Thoracic aorta (tissue), 2 donors: ENCODE data around the gene ZBTB42. TPM values are rescaled to one million over a fixed set of nuclear protein-coding genes. Genes with fewer than 3 reads are reported as not detected.

Experiments used
- ATAC-seq: fragments of 150-250 bp; one replicate; pipeline ENCODE4 v1.8.0; 2017; ENCODE audit warnings: low read depth; ENCODE audit not compliant: insufficient number of reproducible peaks, low FRiP score
- DNase-seq: peaks from one replicate; pipeline ENCODE4 v3.0.0-alpha.2; 2020; ENCODE audit warnings: low spot score
- H3K27ac ChIP-seq, 2 donors: fragments of 200-600 bp; sonication (generic); 1 replicate in 1 of 2; 2 replicates in 1 of 2; pipeline ENCODE4 v1.5.1; 2016; ENCODE audit warnings: mild to moderate bottlenecking in 2 of 2, moderate library complexity in 2 of 2
- H3K27me3 ChIP-seq: fragments of 200-600 bp; sonication (generic); replicated peaks from 2 replicates; pipeline ENCODE4 v1.6.0; 2016; ENCODE audit warnings: mild to moderate bottlenecking; ENCODE audit not compliant: insufficient read depth
- H3K36me3 ChIP-seq: fragments of 200-600 bp; sonication (generic); one replicate; pipeline ENCODE4 v1.5.1; 2016
- H3K4me1 ChIP-seq, 2 donors: fragments of 200-600 bp; sonication (generic); 1 replicate in 1 of 2; 2 replicates in 1 of 2; pipeline versions ENCODE4 v1.5.1 to v1.6.0; 2016; ENCODE audit warnings: low read depth in 2 of 2, mild to moderate bottlenecking in 1 of 2; ENCODE audit not compliant: control insufficient read depth in 1 of 2
- H3K4me3 ChIP-seq: fragments of 200-600 bp; sonication (generic); 2 replicates; pipeline ENCODE4 v1.5.1; 2016; ENCODE audit warnings: mild to moderate bottlenecking
- H3K9me3 ChIP-seq: fragments of 200-600 bp; sonication (generic); 2 replicates; pipeline ENCODE4 v1.5.1; 2016
- total RNA-seq, 2 donors: library from RNA; depleted of rRNA; stranded (reverse); fragments of >200 nt; gene quantifications; one replicate each; pipeline versions ENCODE4 v1.1.0 to v1.2.3, GENCODE V29; 2016
- TF ChIP-seq, protein P1 (sequence below): fragments of 200-600 bp; sonication (generic); IDR thresholded peaks from one replicate; pipeline ENCODE4 v1.5.1; 2019; ENCODE audit warnings: antibody characterized with exemption

ZBTB42 gene
- total RNA-seq, 2 donors from 2014 or later = 3.2 to 4.4 TPM

DNA sequence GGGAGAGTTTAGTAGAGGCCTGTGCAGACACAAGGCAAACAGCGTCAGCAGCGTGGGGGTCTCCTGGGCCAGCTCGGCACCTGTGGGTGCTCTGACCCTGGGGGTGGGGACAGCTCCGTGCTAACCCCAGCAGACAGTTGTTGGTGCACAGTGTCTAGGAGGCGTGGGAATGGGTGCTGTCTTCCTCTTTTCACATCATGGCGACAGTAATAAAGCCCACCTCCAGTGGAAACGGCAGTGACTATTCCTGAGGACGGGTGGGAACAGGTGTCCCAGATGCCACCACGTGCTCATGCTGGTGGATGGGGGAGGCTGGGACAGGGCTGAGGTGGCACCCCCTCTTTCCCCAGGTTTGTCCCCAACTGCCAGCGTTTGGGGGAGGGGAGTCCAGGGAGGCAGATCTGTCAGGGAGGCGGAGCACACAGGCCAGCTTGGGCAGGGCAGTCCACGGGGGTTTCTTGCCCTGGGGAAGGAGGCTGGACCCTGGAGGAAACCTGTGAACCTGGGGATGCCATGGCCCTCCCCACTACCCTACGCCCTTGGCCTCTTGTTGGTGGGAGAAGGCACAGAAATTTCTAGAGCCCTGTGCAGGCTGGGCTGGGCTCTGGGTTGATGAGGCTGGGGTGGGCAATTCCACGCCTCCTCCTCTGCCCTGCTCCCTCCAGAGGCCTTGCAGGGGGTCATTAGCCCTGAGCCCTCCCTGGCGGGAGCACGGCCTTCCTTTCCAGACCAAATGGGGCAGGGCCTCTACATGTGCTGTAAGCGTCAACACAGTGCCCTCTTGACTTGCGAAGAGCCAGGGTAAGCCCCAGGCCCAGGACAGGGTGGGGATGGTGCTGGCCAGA lies 3.8 kb downstream of the ZBTB42 start:
- H3K36me3 ChIP-seq = no peaks in the 10 kb centered on the region
- H3K27me3 ChIP-seq = no peaks in the 10 kb centered on the region
- DNase-seq = no peak
- no peak overlapping the region for H3K4me3 ChIP-seq
- H3K27ac ChIP-seq = no peak overlapping the region
- peaks cover 9 to 31% of the 10 kb centered on the region in 2 donors for H3K4me1 ChIP-seq
- no peaks in the 10 kb centered on the region for H3K9me3 ChIP-seq
- ATAC-seq = no peak
- TF ChIP-seq, protein P1, sequence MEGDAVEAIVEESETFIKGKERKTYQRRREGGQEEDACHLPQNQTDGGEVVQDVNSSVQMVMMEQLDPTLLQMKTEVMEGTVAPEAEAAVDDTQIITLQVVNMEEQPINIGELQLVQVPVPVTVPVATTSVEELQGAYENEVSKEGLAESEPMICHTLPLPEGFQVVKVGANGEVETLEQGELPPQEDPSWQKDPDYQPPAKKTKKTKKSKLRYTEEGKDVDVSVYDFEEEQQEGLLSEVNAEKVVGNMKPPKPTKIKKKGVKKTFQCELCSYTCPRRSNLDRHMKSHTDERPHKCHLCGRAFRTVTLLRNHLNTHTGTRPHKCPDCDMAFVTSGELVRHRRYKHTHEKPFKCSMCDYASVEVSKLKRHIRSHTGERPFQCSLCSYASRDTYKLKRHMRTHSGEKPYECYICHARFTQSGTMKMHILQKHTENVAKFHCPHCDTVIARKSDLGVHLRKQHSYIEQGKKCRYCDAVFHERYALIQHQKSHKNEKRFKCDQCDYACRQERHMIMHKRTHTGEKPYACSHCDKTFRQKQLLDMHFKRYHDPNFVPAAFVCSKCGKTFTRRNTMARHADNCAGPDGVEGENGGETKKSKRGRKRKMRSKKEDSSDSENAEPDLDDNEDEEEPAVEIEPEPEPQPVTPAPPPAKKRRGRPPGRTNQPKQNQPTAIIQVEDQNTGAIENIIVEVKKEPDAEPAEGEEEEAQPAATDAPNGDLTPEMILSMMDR = no peak

DNA sequence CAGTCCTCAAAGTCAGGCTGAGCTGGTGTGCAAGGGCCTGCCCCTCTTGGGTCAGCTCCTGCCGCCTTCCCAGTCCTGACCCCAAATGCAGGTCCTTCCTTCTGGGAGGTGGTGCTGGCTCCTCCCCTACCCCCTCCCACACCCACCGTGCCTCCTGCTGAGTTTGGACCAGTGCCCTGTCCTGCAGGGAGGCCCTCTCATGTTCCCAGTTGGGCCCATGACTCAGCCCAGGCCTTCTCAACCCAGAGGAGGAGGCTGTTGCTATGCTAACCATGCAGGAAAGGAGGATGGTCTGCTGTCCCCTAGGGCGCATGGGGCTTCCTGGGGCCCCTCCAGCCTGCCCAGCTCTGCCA lies 4.4 kb downstream of the ZBTB42 start:
- no peak overlapping the region for H3K27ac ChIP-seq
- no peaks in the 10 kb centered on the region for H3K27me3 ChIP-seq
- no peak for ATAC-seq
- TF ChIP-seq, protein P1 = no peak
- H3K4me1 ChIP-seq = peaks cover 8 to 29% of the 10 kb centered on the region in 2 donors
- H3K9me3 ChIP-seq = no peaks in the 10 kb centered on the region
- no peaks in the 10 kb centered on the region for H3K36me3 ChIP-seq
- H3K4me3 ChIP-seq = no peak overlapping the region
- DNase-seq = no peak

DNA sequence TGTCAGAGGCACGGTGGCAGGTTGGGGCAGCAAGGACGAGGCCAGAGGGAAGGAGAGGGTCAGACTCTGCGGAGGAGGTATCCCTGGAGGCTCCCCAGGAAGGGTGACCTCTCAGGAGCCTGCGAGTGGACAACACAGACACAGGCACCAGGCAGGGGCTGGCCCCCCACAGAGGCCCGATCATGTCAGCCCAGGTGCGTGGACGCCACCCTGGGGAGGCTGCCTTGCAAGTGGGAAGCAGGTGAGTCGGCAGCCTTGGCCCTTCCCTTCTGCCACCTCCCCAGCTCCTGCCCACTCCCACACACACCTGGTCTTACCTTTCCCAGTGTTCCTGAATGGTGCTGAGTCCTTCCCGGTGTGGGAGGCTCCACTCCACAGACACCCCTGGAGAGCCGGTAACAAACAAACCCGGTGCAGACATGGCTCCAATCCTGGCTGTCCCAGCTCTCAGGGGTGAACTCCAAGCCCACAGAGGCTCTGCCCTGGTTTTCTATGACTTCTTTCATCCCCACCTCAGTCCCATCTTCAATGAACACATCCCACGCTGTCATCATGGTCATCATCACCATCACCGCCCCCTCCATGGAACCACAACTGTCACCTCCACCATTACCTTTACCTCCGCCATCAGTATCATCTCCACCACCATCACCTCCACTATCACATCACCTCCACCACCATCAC lies 5.2 kb downstream of the ZBTB42 start:
- H3K4me3 ChIP-seq = no peak overlapping the region
- TF ChIP-seq, protein P1 = no peak
- ATAC-seq (no peak), DNase-seq (no peak)
- no peaks in the 10 kb centered on the region for H3K27me3 ChIP-seq
- no peaks in the 10 kb centered on the region for H3K9me3 ChIP-seq
- H3K4me1 ChIP-seq = peaks cover 8 to 29% of the 10 kb centered on the region in 2 donors
- H3K36me3 ChIP-seq = no peaks in the 10 kb centered on the region
- H3K27ac ChIP-seq = no peak overlapping the region

DNA sequence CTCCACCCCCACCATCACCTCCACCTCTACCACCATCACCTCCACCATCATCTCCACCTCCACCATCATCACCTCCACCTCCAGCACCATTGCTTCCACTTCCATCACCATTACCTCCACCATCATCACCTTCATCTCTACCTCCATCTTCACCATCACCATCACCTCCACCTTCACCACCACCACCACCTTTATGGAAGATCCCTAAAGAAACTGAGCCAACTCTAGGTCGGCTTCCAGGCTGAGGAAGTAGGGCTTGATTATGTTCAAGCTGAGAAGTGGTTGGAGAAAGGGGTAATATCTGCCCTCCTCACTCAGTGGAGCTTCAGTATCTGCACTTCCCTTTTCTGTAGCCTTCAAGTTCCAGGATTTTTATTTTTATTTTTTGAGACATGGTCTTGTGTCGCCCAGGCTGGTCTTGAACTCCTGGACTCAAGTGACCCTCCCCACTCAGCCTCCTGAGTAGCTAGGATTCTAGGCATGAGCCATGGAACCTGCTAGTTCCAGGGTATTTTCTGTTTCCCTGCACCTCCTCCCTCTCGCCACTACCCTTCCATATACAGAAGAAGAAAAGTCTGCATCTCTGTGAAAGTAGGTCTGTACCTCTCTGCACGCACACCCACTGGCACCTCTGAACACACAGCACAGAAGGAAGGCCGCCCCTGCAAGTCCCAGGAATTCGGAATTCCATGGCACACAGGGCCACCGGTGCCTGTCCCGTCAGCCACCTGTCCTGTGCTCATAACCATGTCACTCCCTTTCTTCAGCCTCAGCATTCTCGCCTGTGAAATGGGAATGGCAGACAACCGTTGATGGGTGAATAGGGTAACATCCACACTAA lies 5.9 kb downstream of the ZBTB42 start:
- H3K4me1 ChIP-seq = peaks cover 1 to 21% of the 10 kb centered on the region in 2 donors
- no peaks in the 10 kb centered on the region for H3K9me3 ChIP-seq
- DNase-seq = no peak
- ATAC-seq = no peak
- no peak overlapping the region for H3K4me3 ChIP-seq
- H3K36me3 ChIP-seq = no peaks in the 10 kb centered on the region
- H3K27ac ChIP-seq = no peak overlapping the region
- TF ChIP-seq, protein P1 = no peak
- H3K27me3 ChIP-seq = no peaks in the 10 kb centered on the region

DNA sequence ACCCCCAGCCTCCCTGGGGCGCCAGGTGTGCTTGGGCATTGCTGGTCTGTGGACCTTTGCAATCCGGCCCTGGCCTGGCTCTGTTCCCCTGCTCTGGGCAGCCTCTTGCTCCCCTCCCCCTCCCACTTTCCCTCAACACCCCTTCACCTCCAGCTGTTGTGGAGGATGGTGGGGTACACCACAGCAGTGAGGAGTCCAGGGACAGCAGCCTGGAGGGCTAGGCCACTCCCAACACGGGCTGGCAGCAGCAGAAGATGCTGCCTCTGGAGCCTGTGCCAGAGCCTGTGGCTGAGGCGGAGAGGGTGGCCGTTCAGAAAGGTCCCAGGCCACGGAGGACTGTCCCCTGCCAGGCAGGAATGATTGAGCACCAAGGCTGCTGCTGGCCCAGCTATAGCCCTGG lies 7.6 kb downstream of the ZBTB42 start:
- H3K27ac ChIP-seq = no peak overlapping the region
- ATAC-seq = no peak
- peaks cover 0 to 13% of the 10 kb centered on the region in 2 donors for H3K4me1 ChIP-seq
- H3K27me3 ChIP-seq = no peaks in the 10 kb centered on the region
- no peak for DNase-seq
- no peaks in the 10 kb centered on the region for H3K36me3 ChIP-seq
- no peak overlapping the region for H3K4me3 ChIP-seq
- TF ChIP-seq, protein P1 = no peak
- H3K9me3 ChIP-seq = no peaks in the 10 kb centered on the region
